Measurements from ENCODE around the gene LRRC4C. TPM values are rescaled to one million over a fixed set of nuclear protein-coding genes. Genes with fewer than 3 reads are reported as not detected.

Gene LRRC4C
- total and polyA plus RNA-seq, 2 experiments from 2014 or later = 0.35 to 1.1 TPM

- H3K4me2 ChIP-seq = no peak overlapping the region
- no peaks in the 10 kb centered on the region for H3K79me2 ChIP-seq (replicated peaks; ENCODE audit: insufficient read depth)
- Mint-ChIP-seq H3K4me1 (peaks cover 3% of the 10 kb centered on the region; the same call in 1 of the 3 replicates), H3K27me3 (ENCODE audit: insufficient read depth, low read depth, poor library complexity) (peaks cover 5% of the 10 kb centered on the region), H3K36me3 (ENCODE audit: low read depth) (no peaks in the 10 kb centered on the region), H3K9me3 (no peaks in the 10 kb centered on the region; the same call in 2 of the 3 replicates), H3K27ac (no peak overlapping the region), H3K4me3 (no peak overlapping the region)
- no peaks in the 10 kb centered on the region for H3K9me2 ChIP-seq (ENCODE audit: insufficient read depth)
- no peak for ATAC-seq
- H3F3A ChIP-seq (replicated peaks; ENCODE audit: low read depth) = no peaks in the 10 kb centered on the region
- no peaks in the 10 kb centered on the region for H3K36me3 ChIP-seq (ENCODE audit: insufficient read depth)
- H4K20me1 ChIP-seq (replicated peaks; ENCODE audit: insufficient read depth) = no peaks in the 10 kb centered on the region
- TF ChIP-seq EZH2phosphoT487 (IDR thresholded peaks at IDR 0.05; ENCODE audit: unreplicated experiment) (no peak), ZNF331 (CRISPR knock-in tag; IDR thresholded peaks at IDR 0.05; ENCODE audit: low read depth) (no peak), ZNF462 (CRISPR knock-in tag; IDR thresholded peaks at IDR 0.05) (no peak), CREB1 (CRISPR knock-in tag; IDR thresholded peaks at IDR 0.05; ENCODE audit: low read depth) (no peak)
- TF ChIP-seq, protein P1, sequence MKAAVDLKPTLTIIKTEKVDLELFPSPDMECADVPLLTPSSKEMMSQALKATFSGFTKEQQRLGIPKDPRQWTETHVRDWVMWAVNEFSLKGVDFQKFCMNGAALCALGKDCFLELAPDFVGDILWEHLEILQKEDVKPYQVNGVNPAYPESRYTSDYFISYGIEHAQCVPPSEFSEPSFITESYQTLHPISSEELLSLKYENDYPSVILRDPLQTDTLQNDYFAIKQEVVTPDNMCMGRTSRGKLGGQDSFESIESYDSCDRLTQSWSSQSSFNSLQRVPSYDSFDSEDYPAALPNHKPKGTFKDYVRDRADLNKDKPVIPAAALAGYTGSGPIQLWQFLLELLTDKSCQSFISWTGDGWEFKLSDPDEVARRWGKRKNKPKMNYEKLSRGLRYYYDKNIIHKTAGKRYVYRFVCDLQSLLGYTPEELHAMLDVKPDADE (IDR thresholded peaks at IDR 0.05) = no peak
- TF ChIP-seq, protein P2, sequence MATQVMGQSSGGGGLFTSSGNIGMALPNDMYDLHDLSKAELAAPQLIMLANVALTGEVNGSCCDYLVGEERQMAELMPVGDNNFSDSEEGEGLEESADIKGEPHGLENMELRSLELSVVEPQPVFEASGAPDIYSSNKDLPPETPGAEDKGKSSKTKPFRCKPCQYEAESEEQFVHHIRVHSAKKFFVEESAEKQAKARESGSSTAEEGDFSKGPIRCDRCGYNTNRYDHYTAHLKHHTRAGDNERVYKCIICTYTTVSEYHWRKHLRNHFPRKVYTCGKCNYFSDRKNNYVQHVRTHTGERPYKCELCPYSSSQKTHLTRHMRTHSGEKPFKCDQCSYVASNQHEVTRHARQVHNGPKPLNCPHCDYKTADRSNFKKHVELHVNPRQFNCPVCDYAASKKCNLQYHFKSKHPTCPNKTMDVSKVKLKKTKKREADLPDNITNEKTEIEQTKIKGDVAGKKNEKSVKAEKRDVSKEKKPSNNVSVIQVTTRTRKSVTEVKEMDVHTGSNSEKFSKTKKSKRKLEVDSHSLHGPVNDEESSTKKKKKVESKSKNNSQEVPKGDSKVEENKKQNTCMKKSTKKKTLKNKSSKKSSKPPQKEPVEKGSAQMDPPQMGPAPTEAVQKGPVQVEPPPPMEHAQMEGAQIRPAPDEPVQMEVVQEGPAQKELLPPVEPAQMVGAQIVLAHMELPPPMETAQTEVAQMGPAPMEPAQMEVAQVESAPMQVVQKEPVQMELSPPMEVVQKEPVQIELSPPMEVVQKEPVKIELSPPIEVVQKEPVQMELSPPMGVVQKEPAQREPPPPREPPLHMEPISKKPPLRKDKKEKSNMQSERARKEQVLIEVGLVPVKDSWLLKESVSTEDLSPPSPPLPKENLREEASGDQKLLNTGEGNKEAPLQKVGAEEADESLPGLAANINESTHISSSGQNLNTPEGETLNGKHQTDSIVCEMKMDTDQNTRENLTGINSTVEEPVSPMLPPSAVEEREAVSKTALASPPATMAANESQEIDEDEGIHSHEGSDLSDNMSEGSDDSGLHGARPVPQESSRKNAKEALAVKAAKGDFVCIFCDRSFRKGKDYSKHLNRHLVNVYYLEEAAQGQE (IDR thresholded peaks at IDR 0.05; ENCODE audit: unreplicated experiment) = no peak
- H2AFZ ChIP-seq = no peak overlapping the region
- H3K4me3 ChIP-seq = no peak overlapping the region
- no peak overlapping the region for H3K27ac ChIP-seq (ENCODE audit: low read depth)
- DNase-seq (ENCODE audit: low spot score) = no peak
- no peaks in the 10 kb centered on the region; the same call in 1 of the 2 replicates for H3K27me3 ChIP-seq (ENCODE audit: insufficient read depth)
- no peaks in the 10 kb centered on the region for H3K4me1 ChIP-seq (ENCODE audit: insufficient read depth)
Observed at GRCh38 chr11:40183073-40184064, 1276.1 kb downstream of the LRRC4C start.

Measured in GM23338 (cell line).